ENCODE data around the gene EXOC3L2.

Gene EXOC3L2

DNA sequence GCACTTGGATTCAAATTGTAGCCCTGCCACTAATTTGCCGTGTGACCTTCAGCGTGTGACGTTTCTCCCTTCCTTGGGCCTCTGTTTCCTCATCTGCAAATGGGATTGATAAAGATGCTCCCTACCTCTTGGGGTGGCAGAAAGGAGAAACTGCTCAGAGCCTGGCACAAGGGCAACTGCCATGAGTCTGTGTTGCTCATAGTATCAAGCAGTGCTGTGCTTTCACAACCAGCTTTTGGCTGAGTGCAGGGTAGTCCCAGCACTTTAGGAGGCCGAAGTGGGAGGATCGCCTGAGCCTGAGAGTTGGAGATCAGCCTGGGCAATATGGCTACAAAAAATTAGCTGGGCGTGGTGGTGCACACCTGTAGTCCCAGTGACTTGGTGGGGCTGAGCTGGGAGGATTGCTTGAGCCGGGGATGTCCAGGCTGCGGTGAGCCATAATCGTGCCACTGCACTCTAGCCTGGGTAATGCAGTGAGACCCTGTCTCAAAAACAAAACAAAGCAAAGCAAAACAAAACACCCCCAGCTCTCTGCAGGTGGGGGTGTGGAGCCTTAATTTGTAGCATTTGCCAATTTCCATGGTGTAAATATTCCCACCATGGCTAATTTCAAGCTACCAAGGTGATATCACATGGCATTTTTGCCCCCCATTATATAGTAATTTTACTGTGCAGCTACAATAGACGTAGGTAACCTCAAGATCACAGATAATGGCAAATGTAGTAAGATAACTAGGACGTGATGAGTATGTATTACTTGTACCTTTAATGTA is 4.2 kb upstream of the EXOC3L2 start:
- TF ChIP-seq, protein P1, sequence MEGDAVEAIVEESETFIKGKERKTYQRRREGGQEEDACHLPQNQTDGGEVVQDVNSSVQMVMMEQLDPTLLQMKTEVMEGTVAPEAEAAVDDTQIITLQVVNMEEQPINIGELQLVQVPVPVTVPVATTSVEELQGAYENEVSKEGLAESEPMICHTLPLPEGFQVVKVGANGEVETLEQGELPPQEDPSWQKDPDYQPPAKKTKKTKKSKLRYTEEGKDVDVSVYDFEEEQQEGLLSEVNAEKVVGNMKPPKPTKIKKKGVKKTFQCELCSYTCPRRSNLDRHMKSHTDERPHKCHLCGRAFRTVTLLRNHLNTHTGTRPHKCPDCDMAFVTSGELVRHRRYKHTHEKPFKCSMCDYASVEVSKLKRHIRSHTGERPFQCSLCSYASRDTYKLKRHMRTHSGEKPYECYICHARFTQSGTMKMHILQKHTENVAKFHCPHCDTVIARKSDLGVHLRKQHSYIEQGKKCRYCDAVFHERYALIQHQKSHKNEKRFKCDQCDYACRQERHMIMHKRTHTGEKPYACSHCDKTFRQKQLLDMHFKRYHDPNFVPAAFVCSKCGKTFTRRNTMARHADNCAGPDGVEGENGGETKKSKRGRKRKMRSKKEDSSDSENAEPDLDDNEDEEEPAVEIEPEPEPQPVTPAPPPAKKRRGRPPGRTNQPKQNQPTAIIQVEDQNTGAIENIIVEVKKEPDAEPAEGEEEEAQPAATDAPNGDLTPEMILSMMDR (IDR thresholded peaks at IDR 0.05; ENCODE audit: extremely low read depth, missing control alignments) = no peak
- no peak for DNase-seq (ENCODE audit: low spot score)

GRCh38 chr19:45247136-45247535 is 1.9 kb upstream of the EXOC3L2 start:
- DNase-seq (ENCODE audit: low spot score) = no peak
- TF ChIP-seq, protein P1 (IDR thresholded peaks at IDR 0.05; ENCODE audit: extremely low read depth, missing control alignments) = no peak

GRCh38 chr19:45245826-45246225 is 619 bp upstream of the EXOC3L2 start:
- no peak for DNase-seq (ENCODE audit: low spot score)
- TF ChIP-seq, protein P1 (IDR thresholded peaks at IDR 0.05; ENCODE audit: extremely low read depth, missing control alignments) = no peak

DNA sequence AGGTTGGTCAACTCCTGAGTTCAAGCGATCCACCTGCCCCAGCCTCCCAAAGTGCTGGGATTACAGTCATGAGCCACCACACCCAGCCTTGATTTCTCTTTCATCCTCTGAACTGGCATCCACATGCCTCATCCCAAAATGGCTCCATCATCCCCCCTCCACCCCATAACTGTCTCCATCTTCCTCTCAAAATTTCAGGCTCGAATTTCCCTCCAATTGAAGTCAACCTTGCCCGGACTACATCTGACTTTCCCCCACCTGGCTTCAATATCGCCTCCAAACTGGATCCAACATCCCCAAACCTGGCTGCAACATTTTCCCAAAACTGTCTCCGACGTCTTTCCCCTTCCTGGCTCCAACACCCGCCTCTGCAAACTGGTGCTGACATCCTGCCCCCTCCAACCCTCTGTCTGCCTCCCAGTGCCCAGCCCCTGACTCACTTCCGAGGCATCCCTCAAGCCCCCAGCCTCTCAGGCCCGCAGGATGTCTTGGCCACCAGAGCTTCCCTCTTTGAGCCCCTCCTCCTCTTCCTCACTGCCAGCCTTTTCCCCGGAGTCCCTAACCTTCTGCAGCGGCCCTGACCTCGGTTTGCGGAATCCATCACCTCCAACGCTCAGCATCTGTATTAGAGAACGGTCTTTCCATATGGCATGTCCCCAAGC is 943 bp downstream of the EXOC3L2 start:
- TF ChIP-seq, protein P1 (IDR thresholded peaks at IDR 0.05; ENCODE audit: extremely low read depth, missing control alignments) = no peak
- no peak for DNase-seq (ENCODE audit: low spot score)

DNA sequence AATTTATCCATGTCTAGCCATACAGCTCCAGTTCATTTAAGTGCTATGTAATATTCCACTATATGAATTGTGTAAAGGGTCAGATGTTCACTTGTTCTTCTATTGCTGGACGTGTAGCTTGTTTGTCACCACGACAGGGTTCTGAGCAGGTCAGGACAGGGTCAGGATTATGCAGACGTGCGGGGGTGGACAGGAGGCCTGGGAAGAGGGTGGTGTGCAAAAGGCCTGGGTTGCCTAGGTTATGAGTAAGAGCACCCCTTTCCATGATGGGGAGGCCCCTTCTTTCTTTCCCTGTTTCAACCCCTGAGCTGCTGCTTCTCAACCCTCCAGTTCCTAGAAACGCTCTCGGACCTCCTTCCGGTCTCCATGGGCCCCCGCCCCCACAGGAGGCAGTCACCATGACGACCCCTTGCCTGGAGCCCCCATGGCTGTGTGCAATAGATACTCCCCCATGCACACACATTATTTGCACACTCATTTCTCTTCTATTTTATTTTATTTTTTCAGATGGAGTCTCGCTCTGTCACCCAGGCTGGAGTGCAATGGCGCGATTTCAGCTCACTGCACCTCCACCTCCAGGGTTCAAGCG is 2.0 kb downstream of the EXOC3L2 start:
- no peak for DNase-seq (ENCODE audit: low spot score)
- TF ChIP-seq, protein P1 (IDR thresholded peaks at IDR 0.05; ENCODE audit: extremely low read depth, missing control alignments) = no peak

GRCh38 chr19:45238556-45238955 is 6.7 kb downstream of the EXOC3L2 start:
- TF ChIP-seq, protein P1 (IDR thresholded peaks at IDR 0.05; ENCODE audit: extremely low read depth, missing control alignments) = no peak
- no peak for DNase-seq (ENCODE audit: low spot score)

- TF ChIP-seq, protein P1 (IDR thresholded peaks at IDR 0.05; ENCODE audit: extremely low read depth, missing control alignments) = no peak
- DNase-seq (ENCODE audit: low spot score) = no peak
Measured at GRCh38 chr19:45235485-45235884, 9.7 kb downstream of the EXOC3L2 start.
